HG03196 (cell line): Measurements from ENCODE around the gene ALDH1A3.
"Not testable (repeated sequence)": the region's sequence is repeated elsewhere in the genome, so short reads cannot be mapped to it uniquely, and the experiment has no call there.

Source experiments
- ATAC-seq: cut with Tn5 transposase; IDR thresholded peaks from one replicate; pipeline ENCODE4 v1.9.1; 2021; ENCODE audit not compliant: unreplicated experiment

The ALDH1A3 gene

GRCh38 chr15:100879464-100880138 is at the start of gene ALDH1A3:
TSS of gene ALDH1A3 (plus strand) at chr15:100879831. CDS start at chr15:100879908, 77 bp downstream.
- no peak for ATAC-seq

- ATAC-seq = no peak
Measured at GRCh38 chr15:100831467-100831866, 48.2 kb upstream of the ALDH1A3 start.

GRCh38 chr15:100832149-100832942 is 47.3 kb upstream of the ALDH1A3 start:
- ATAC-seq = no peak

- ATAC-seq = no peak
Measured at GRCh38 chr15:100833417-100834389, 45.9 kb upstream of the ALDH1A3 start.

- no peak for ATAC-seq
Measured at GRCh38 chr15:100834731-100835130, 44.9 kb upstream of the ALDH1A3 start.

GRCh38 chr15:100835636-100836035 is 44.0 kb upstream of the ALDH1A3 start:
- ATAC-seq = no peak

GRCh38 chr15:100836501-100836900 is 43.1 kb upstream of the ALDH1A3 start:
- ATAC-seq = no peak

GRCh38 chr15:100841426-100841825 is 38.2 kb upstream of the ALDH1A3 start:
- no peak for ATAC-seq

GRCh38 chr15:100842756-100843730 is 36.6 kb upstream of the ALDH1A3 start:
- ATAC-seq = no peak

GRCh38 chr15:100844167-100844566 is 35.5 kb upstream of the ALDH1A3 start:
- ATAC-seq = no peak

GRCh38 chr15:100844778-100845177 is 34.9 kb upstream of the ALDH1A3 start:
- no peak for ATAC-seq

GRCh38 chr15:100847194-100847593 is 32.4 kb upstream of the ALDH1A3 start:
- no peak for ATAC-seq

- ATAC-seq = no peak
Measured at GRCh38 chr15:100849021-100849854, 30.4 kb upstream of the ALDH1A3 start.

GRCh38 chr15:100849855-100850218 is 29.8 kb upstream of the ALDH1A3 start:
- ATAC-seq = no peak

- ATAC-seq = not testable (repeated sequence)
Measured at GRCh38 chr15:100851428-100852015, 28.1 kb upstream of the ALDH1A3 start.

- ATAC-seq = no peak
Measured at GRCh38 chr15:100852630-100853029, 27.0 kb upstream of the ALDH1A3 start.

GRCh38 chr15:100853676-100854440 is 25.8 kb upstream of the ALDH1A3 start:
- no peak for ATAC-seq

GRCh38 chr15:100856867-100857266 is 22.8 kb upstream of the ALDH1A3 start:
- no peak for ATAC-seq
